ENCODE results near the gene BSDC1. TPM values are rescaled to one million over a fixed set of nuclear protein-coding genes. Genes with fewer than 3 reads are reported as not detected.

BSDC1 gene
- total and polyA plus RNA-seq, 10 of the 15 experiments (the other 5 are each of a cell fraction or from before 2014, with no cell fraction given): 3.0 to 39.7 (median 22.8) TPM

- TF ChIP-seq PBX3 (IDR thresholded peaks at IDR 0.05; ENCODE audit: insufficient replicate concordance, low read depth, low read length) (peak; percentile 33), TCF3 (IDR thresholded peaks at IDR 0.05; ENCODE audit: borderline replicate concordance, insufficient read depth, low read depth, low read length) (peak; percentile 89), PML (IDR thresholded peaks at IDR 0.05; ENCODE audit: low read length) (no peak), EP300 (IDR thresholded peaks at IDR 0.05; ENCODE audit: borderline replicate concordance in 1 of 2, control insufficient read depth in 1 of 2, low read depth in 2 of 2, low read length in 2 of 2) (0 out of 4 replicates have a peak, but pooled peaks of 1 of the 2 experiments have one; percentile 11), EED (IDR thresholded peaks at IDR 0.05; ENCODE audit: low read depth) (no peak), POLR2A (IDR thresholded peaks at IDR 0.05; ENCODE audit: low read depth, low read length) (no peak), EGR1 (IDR thresholded peaks at IDR 0.05; ENCODE audit: borderline replicate concordance in 1 of 2, low read depth in 2 of 2, low read length in 2 of 2) (no peak), EZH2 (IDR thresholded peaks at IDR 0.05; ENCODE audit: borderline replicate concordance, control insufficient read depth, low read depth, low read length) (no peak), BCL11A (IDR thresholded peaks at IDR 0.05; ENCODE audit: low read depth, low read length) (peak; percentile 26; the same call in 1 of the 2 replicates), JUND (IDR thresholded peaks at IDR 0.05; ENCODE audit: low read depth, low read length) (no peak), ZNF217 (IDR thresholded peaks at IDR 0.05) (peak; percentile 28; the same call in 1 of the 2 replicates), HDGF (IDR thresholded peaks at IDR 0.05) (0 out of 2 replicates have a peak, but pooled peaks have one; percentile 89), SIX5 (IDR thresholded peaks at IDR 0.05; ENCODE audit: low read depth, low read length, severe bottlenecking) (no peak), LARP7 (IDR thresholded peaks at IDR 0.05) (no peak; the same call in 1 of the 2 replicates), BCL3 (IDR thresholded peaks at IDR 0.05; ENCODE audit: borderline replicate concordance, insufficient read depth, low read depth, low read length, poor library complexity, severe bottlenecking) (peak; percentile 50), NFXL1 (IDR thresholded peaks at IDR 0.05; ENCODE audit: borderline replicate concordance) (no peak), CREB1 (IDR thresholded peaks at IDR 0.05; ENCODE audit: low read depth) (no peak)
- TF ChIP-seq, protein P1, sequence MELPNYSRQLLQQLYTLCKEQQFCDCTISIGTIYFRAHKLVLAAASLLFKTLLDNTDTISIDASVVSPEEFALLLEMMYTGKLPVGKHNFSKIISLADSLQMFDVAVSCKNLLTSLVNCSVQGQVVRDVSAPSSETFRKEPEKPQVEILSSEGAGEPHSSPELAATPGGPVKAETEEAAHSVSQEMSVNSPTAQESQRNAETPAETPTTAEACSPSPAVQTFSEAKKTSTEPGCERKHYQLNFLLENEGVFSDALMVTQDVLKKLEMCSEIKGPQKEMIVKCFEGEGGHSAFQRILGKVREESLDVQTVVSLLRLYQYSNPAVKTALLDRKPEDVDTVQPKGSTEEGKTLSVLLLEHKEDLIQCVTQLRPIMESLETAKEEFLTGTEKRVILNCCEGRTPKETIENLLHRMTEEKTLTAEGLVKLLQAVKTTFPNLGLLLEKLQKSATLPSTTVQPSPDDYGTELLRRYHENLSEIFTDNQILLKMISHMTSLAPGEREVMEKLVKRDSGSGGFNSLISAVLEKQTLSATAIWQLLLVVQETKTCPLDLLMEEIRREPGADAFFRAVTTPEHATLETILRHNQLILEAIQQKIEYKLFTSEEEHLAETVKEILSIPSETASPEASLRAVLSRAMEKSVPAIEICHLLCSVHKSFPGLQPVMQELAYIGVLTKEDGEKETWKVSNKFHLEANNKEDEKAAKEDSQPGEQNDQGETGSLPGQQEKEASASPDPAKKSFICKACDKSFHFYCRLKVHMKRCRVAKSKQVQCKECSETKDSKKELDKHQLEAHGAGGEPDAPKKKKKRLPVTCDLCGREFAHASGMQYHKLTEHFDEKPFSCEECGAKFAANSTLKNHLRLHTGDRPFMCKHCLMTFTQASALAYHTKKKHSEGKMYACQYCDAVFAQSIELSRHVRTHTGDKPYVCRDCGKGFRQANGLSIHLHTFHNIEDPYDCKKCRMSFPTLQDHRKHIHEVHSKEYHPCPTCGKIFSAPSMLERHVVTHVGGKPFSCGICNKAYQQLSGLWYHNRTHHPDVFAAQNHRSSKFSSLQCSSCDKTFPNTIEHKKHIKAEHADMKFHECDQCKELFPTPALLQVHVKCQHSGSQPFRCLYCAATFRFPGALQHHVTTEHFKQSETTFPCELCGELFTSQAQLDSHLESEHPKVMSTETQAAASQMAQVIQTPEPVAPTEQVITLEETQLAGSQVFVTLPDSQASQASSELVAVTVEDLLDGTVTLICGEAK (IDR thresholded peaks at IDR 0.05; ENCODE audit: borderline replicate concordance): no peak
- TF ChIP-seq, protein P2, sequence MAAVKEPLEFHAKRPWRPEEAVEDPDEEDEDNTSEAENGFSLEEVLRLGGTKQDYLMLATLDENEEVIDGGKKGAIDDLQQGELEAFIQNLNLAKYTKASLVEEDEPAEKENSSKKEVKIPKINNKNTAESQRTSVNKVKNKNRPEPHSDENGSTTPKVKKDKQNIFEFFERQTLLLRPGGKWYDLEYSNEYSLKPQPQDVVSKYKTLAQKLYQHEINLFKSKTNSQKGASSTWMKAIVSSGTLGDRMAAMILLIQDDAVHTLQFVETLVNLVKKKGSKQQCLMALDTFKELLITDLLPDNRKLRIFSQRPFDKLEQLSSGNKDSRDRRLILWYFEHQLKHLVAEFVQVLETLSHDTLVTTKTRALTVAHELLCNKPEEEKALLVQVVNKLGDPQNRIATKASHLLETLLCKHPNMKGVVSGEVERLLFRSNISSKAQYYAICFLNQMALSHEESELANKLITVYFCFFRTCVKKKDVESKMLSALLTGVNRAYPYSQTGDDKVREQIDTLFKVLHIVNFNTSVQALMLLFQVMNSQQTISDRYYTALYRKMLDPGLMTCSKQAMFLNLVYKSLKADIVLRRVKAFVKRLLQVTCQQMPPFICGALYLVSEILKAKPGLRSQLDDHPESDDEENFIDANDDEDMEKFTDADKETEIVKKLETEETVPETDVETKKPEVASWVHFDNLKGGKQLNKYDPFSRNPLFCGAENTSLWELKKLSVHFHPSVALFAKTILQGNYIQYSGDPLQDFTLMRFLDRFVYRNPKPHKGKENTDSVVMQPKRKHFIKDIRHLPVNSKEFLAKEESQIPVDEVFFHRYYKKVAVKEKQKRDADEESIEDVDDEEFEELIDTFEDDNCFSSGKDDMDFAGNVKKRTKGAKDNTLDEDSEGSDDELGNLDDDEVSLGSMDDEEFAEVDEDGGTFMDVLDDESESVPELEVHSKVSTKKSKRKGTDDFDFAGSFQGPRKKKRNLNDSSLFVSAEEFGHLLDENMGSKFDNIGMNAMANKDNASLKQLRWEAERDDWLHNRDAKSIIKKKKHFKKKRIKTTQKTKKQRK (IDR thresholded peaks at IDR 0.05; ENCODE audit: low read depth, low read length): no peak
Observed at GRCh38 chr1:32337855-32338636, 56.2 kb downstream of the BSDC1 start (continued).

Measured in GM12878 (cell line).